Common myeloid progenitor, CD34-positive (primary cell): ENCODE measurements around the gene ZNF644.
A peak's percentile ranks its signal among the peaks of the same experiment; 100 is the strongest.

Experiments
- CTCF ChIA-PET: fragments of 350-600 bp; sonication (Branson Sonifier 250); formaldehyde crosslinking; loops from one replicate; lab custom pipeline; 2021; ENCODE audit warnings: antibody characterized with exemption; lab: Charles Lee
- POLR2A ChIA-PET: fragments of 350-600 bp; sonication (Branson Sonifier 250); formaldehyde crosslinking; loops from one replicate; lab custom pipeline; 2021; ENCODE audit warnings: antibody characterized with exemption; lab: Charles Lee
- DNase-seq, 3 donors: peaks; one replicate each; pipeline versions ENCODE4 v3.0.0 to v3.0.0-alpha.2; 2013
- H3K27ac ChIP-seq, 2 experiments: 1 replicate in 1 of 2; 2 replicates in 1 of 2; pipeline ENCODE4 v1.7.0; 2013; ENCODE audit warnings: inconsistent platforms in 2 of 2, low read length in 2 of 2, mild to moderate bottlenecking in 2 of 2, low read depth in 1 of 2, moderate library complexity in 1 of 2; ENCODE audit not compliant: severe bottlenecking in 2 of 2, insufficient read depth in 1 of 2, poor library complexity in 1 of 2
- H3K27me3 ChIP-seq, 5 experiments: replicated peaks in 2 of 5; 1 replicate in 3 of 5; 2 replicates in 2 of 5; pipeline versions ENCODE4 v1.6.1 to v1.7.0; 2013; ENCODE audit warnings: low read length in 4 of 5, mild to moderate bottlenecking in 2 of 5, moderate library complexity in 2 of 5, inconsistent platforms in 1 of 5; ENCODE audit not compliant: insufficient read depth in 5 of 5, control insufficient read depth in 4 of 5
- H3K36me3 ChIP-seq, 4 experiments: 1 replicate in 2 of 4; 2 replicates in 2 of 4; pipeline versions ENCODE4 v1.6.1 to v1.7.0; 2013; ENCODE audit warnings: low read length in 3 of 4, control low read depth in 1 of 4, mild to moderate bottlenecking in 1 of 4; ENCODE audit not compliant: control insufficient read depth in 4 of 4, insufficient read depth in 4 of 4
- H3K4me1 ChIP-seq, 4 experiments: 1 replicate in 3 of 4; 2 replicates in 1 of 4; pipeline versions ENCODE4 v1.6.1 to v1.7.1; 2013; ENCODE audit warnings: low read length in 3 of 4, mild to moderate bottlenecking in 3 of 4, control low read depth in 1 of 4, inconsistent platforms in 1 of 4, moderate library complexity in 1 of 4; ENCODE audit not compliant: control insufficient read depth in 4 of 4, insufficient read depth in 4 of 4; ENCODE audit errors: control extremely low read depth in 1 of 4
- H3K4me3 ChIP-seq, 7 experiments: 1 replicate in 4 of 7; 2 replicates in 3 of 7; pipeline versions ENCODE4 v1.5.1 to v1.7.0; 2013; ENCODE audit warnings: mild to moderate bottlenecking in 7 of 7, low read length in 6 of 7, moderate library complexity in 6 of 7, inconsistent platforms in 2 of 7, low read depth in 2 of 7, control low read depth in 1 of 7; ENCODE audit not compliant: insufficient read depth in 4 of 7, control insufficient read depth in 1 of 7; ENCODE audit errors: extremely low read depth in 1 of 7
- H3K9me3 ChIP-seq, 5 experiments: 1 replicate in 4 of 5; 2 replicates in 1 of 5; pipeline versions ENCODE4 v1.6.1 to v1.7.1; 2013; ENCODE audit warnings: low read length in 4 of 5, mild to moderate bottlenecking in 2 of 5, inconsistent platforms in 1 of 5, low read depth in 1 of 5, moderate library complexity in 1 of 5; ENCODE audit not compliant: control insufficient read depth in 4 of 5, insufficient read depth in 2 of 5; ENCODE audit errors: control extremely low read depth in 1 of 5
- WGBS: methylation state at CpG from one replicate; pipeline ENCODE4 v1.1.5; 2013; ENCODE audit not compliant: insufficient coverage; 5-methylcytosine and 5-hydroxymethylcytosine counted together

The ZNF644 gene

DNA sequence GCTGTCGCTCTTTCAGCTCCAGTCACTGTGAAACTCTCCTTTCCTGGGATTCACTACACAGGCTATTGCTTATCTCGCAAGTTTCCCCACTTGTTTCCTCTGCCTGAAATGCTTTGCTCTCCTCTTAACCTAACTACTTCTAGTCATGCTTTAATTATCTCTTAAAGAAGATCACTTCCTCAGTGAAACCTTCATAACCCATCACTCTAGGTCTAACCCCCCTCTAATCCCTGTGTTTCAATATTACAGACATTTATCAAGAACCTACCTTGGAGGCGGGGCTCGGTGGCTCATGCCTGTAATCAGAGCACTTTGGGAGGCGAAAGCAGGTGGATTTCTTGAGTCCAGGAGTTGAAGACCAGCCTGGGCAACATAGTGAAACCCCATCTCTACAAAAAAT lies 16.7 kb upstream of the ZNF644 start:
- CTCF ChIA-PET: interaction anchor here (1.2 kb wide), 1 partner anchor 12 kb away, joined by 3 read pairs; no protein-coding TSS in a partner anchor
- Histone ChIP-seq H3K36me3 (no peaks in the 10 kb centered on the region), H3K27ac (no peak overlapping the region), H3K4me3 (no peak overlapping the region), H3K9me3 (peaks cover 0 to 20% (median 4%) of the 10 kb centered on the region in 5 experiments), H3K27me3 (peaks cover 0 to 3% (median 0%) of the 10 kb centered on the region in 5 experiments), H3K4me1 (no peaks in the 10 kb centered on the region)
- DNase-seq: no peak
- 96% methylated on average over 4 of the region's 5 CpGs for WGBS
- POLR2A ChIA-PET: interaction anchor here (0.5 kb wide), 1 partner anchor 356 kb away, joined by 3 read pairs; no protein-coding TSS in a partner anchor

DNA sequence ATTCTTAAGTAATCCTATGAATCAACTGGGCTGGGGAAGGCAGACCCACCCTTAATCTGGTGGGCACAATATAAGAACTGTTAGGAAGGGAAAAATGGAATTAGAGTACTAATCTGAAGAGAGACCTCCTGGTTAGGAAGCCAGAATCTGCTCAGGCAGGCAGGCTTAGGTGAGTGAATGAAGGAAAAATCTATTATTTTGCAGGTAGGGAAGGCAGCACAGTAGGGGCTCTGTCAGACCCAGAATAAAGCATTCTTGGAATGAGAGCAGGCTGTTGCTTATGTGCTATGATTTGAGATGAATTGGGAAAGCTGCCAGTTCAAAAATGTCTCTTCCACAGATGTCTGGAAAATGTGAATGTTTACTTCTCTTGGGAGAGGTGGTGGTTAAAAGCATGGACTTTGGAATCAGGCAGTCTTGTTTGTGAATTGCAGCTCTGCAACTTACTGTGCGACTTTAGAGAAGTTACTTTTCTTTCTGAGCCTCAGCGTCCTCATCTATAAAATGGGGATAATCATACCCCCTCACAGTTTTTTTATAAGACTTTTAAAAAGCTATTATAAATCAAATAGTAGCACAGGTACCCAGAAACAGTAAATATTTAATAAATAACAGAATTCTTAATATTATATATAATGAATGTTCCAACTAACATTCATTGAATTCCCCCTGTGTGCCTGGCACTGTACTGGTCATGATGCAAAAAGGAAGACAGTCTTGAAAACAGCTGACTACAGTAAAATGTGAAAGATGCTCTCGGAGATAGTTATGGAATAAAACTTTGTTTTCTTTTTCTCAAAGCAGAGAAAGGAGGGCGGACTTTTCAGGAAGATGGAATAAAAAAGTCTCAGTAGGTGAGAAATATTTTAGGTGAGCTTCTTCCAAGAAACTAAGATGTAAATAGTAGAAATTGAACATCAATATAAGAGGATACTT lies 15.3 kb upstream of the ZNF644 start:
- POLR2A ChIA-PET: no interaction called here
- CTCF ChIA-PET: interaction anchor here (0.9 to 1.2 kb wide), 3 partner anchors 9 to 23 kb away, joined by 3 read pairs; no protein-coding TSS in a partner anchor

GRCh38 chr1:91032349-91032748 lies 10.5 kb upstream of the ZNF644 start:
- no peak for DNase-seq
- no peaks in the 10 kb centered on the region for H3K9me3 ChIP-seq
- no peaks in the 10 kb centered on the region for H3K36me3 ChIP-seq
- peaks cover 0 to 5% (median 1%) of the 10 kb centered on the region in 5 experiments for H3K27me3 ChIP-seq
- H3K4me1 ChIP-seq: no peaks in the 10 kb centered on the region
- ChIA-PET POLR2A (no interaction called here), CTCF (no interaction called here)
- H3K4me3 ChIP-seq: no peak overlapping the region
- H3K27ac ChIP-seq: no peak overlapping the region

More for the DNA sequence above, 15.3 kb upstream of the ZNF644 start:
- DNase-seq: no peak
- no peaks in the 10 kb centered on the region for H3K36me3 ChIP-seq
- no peaks in the 10 kb centered on the region for H3K4me1 ChIP-seq
- no peak overlapping the region for H3K4me3 ChIP-seq
- H3K27me3 ChIP-seq: peaks cover 0 to 3% (median 0%) of the 10 kb centered on the region in 5 experiments
- no peak overlapping the region for H3K27ac ChIP-seq
- peaks cover 0 to 11% (median 0%) of the 10 kb centered on the region in 5 experiments for H3K9me3 ChIP-seq
- 100% methylated on average over 1 of the region's 4 CpGs for WGBS

DNA sequence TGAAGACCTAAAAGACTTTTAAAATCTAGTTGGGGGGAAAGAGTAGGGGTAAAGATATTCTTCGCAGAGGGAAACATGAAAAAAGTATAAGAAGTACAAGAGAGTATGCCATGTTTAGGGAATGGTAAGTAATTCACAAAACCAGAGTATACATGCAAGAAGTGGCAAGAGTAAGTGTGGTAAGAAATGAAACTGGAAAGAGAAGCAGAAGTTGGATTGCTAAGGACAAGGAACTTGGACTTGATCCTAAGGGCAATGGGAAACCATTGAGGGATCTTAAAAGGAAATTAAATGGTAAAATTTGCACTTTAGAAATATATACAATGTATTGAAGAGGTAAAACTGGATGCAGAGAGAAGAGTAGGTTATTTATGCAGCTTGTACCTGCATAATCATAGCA lies 9.2 kb upstream of the ZNF644 start:
- no peaks in the 10 kb centered on the region for H3K4me1 ChIP-seq
- H3K4me3 ChIP-seq: no peak overlapping the region
- WGBS: 90% methylated on average over 1 of the region's 1 CpG
- H3K9me3 ChIP-seq: no peaks in the 10 kb centered on the region
- H3K36me3 ChIP-seq: no peaks in the 10 kb centered on the region
- ChIA-PET POLR2A (no interaction called here), CTCF (no interaction called here)
- no peak for DNase-seq
- H3K27me3 ChIP-seq: peaks cover 0 to 3% (median 1%) of the 10 kb centered on the region in 5 experiments
- no peak overlapping the region for H3K27ac ChIP-seq

DNA sequence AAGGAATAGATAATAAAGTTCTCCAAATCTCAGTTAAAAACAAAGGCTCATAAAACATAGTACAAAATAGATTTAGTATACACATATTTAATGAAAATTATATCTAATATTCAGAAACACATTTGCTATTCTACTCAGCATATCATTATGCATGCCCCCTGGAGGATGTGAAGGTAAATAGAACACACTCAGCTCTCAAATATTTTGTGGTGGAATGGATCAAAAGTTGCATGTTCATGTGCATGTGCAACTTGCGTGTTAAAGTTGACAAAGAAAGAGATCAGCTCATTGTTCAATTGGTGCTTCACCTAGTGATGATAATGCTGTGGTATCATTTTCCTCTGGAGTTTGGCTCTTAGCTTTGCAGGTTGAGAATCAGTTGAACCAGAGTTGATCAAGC lies 4.9 kb upstream of the ZNF644 start:
- no peaks in the 10 kb centered on the region for H3K36me3 ChIP-seq
- no peak overlapping the region for H3K4me3 ChIP-seq
- WGBS: 100% methylated on average over 1 of the region's 1 CpG
- ChIA-PET CTCF (interaction anchor here (0.9 to 3.0 kb wide), 8 partner anchors 9 to 914 kb away, joined by 3 to 10 read pairs (median 4); no protein-coding TSS in a partner anchor), POLR2A (no interaction called here)
- H3K27ac ChIP-seq: no peak overlapping the region
- H3K4me1 ChIP-seq: peaks cover 0 to 10% (median 8%) of the 10 kb centered on the region in 4 experiments
- DNase-seq: peak; percentile 17 to 35 (median 31)
- H3K9me3 ChIP-seq: no peaks in the 10 kb centered on the region
- H3K27me3 ChIP-seq: peaks cover 0 to 3% (median 1%) of the 10 kb centered on the region in 5 experiments

DNA sequence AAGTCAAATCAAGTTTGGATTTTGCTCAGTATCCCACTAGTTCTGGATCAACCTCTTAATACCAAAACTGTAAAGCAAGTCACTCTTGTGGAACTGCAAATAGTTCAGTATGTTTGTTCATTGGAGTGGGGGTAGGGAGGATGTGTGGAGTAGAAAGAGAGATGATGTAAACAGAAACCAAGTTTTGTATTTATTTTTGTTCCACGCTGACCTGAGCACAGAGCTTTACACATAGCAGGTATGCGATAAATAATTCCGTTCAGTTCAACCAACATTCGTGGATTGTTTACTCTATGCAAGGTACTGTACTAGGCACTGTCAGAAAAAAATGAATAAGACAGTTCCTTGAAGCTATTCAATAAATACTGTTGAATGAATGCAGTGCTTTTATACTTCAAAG lies 4.5 kb upstream of the ZNF644 start:
- Histone ChIP-seq H3K27me3 (peaks cover 0 to 2% (median under 1%) of the 10 kb centered on the region in 5 experiments), H3K27ac (no peak overlapping the region), H3K4me1 (peaks cover 0 to 10% (median 10%) of the 10 kb centered on the region in 4 experiments), H3K9me3 (no peaks in the 10 kb centered on the region), H3K4me3 (no peak overlapping the region), H3K36me3 (no peaks in the 10 kb centered on the region)
- DNase-seq: no peak
- ChIA-PET POLR2A (no interaction called here), CTCF (interaction anchor here (0.9 to 3.0 kb wide), 8 partner anchors 8 to 914 kb away, joined by 3 to 10 read pairs (median 4); no protein-coding TSS in a partner anchor)
- WGBS: 100% methylated on average over 2 of the region's 4 CpGs
